Midbrain (tissue), 1 donor: Measurements from ENCODE around the gene VAV1.

ENCODE experiments used
- DNase-seq: peaks from one replicate; lab custom pipeline; 2025; lab: John Stamatoyannopoulos, UW

VAV1 gene

DNA sequence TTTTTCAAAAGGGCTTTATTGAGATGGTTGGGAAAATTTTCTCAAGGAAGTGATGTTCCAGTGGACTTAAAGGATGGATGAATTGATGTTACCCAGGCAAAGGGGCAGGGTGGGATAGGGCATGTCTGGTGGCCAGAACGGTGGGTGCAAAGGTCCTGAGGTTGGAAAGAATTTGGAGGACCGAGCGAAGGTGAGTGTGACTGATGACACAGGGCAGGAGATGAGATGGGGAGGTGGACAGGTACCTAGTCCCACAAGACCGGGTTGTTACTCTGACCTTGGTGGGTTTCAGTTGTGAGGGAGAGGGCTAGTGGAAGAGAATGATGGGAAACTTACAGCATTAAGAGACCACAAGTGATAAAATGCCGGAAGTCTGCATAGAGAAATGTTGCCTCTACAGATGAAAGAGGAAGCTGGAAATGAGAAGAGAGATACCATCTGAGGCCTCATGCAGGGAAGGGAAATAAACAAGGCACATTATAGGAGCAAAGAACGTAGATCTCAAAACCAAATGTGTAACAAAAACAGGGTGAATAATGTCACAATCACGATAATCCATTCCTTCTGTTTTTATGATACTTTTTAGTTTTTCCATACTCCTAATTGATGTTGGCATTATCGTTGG, 119.4 kb downstream of the VAV1 start:
- DNase-seq = no peak

DNA sequence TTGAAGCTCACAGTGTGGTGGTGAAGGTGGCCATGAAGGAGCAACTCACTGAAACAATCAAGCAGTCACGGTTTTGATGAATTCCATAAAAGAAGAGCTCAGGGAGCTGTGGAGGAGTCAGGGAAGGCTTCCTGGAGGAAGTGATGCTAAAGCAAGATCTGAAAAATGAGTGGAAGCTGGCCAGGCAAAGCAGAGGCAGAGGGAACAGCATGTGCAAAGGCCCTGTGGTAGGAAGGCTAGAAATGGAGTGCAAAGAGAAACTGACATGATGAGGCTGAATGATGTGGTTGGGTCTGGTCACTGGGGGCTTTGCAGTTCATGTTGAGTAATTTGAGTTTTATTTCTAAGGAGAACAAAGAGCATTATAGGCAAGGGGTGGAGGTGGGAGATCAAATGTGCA, 121.8 kb downstream of the VAV1 start:
- DNase-seq = no peak

- no peak for DNase-seq
These were observed 130.9 kb downstream of the VAV1 start for GRCh38 chr19:6903446-6903845.

DNA sequence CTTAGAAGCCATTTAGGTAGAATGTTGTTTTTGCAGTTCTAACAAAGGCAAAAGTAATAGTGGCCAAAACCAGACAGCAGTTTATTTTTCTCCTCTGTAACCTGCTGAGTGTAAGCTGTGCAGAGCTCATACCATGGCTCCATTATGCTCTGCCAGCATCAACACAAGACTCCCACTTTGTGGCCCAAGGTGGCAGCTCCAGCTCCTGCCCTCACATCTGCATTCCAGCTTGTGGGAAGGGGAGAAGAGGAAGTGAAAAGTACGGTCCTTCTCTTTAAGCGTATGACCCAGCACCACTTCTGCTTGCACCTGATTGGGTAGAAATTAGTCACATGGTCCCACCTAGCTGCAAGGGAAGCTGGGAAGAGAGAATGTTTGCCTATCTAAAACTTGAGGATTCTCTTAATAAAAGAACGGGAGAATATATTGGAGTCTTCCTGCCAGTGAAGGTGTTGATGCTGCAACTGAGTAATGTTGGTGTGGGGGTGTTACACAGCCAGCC, 134.1 kb downstream of the VAV1 start:
- DNase-seq = no peak
